OCI-LY1 (cell line): ENCODE results near the gene GLI3.

ENCODE experiments used
- H2AFZ ChIP-seq: fragments of 200-600 bp; sonication (generic), shearing (Covaris generic); 2 replicates; pipeline ENCODE4 v1.6.0; 2014; ENCODE audit warnings: antibody characterized with exemption, mild to moderate bottlenecking, low read length
- H3F3A ChIP-seq: fragments of 200-600 bp; sonication (generic), shearing (Covaris generic); 2 replicates; pipeline ENCODE4 v1.6.0; 2014; ENCODE audit warnings: mild to moderate bottlenecking, antibody characterized with exemption, low read length, moderate library complexity; ENCODE audit not compliant: insufficient read depth
- H3K27ac ChIP-seq: fragments of 200-600 bp; sonication (generic); 2 replicates; pipeline ENCODE4 v1.5.1; 2014; ENCODE audit warnings: low read length, mixed run types, mild to moderate bottlenecking, low read depth; ENCODE audit not compliant: poor library complexity, severe bottlenecking
- H3K27me3 ChIP-seq: fragments of 200-600 bp; sonication (generic); 2 replicates; pipeline ENCODE4 v1.6.0; 2014; ENCODE audit warnings: antibody characterized with exemption, mild to moderate bottlenecking, low read length, moderate library complexity; ENCODE audit not compliant: insufficient read depth
- H3K36me3 ChIP-seq: fragments of 200-600 bp; sonication (generic); 2 replicates; pipeline ENCODE4 v1.6.1; 2014; ENCODE audit warnings: mild to moderate bottlenecking, antibody characterized with exemption, low read length, moderate library complexity, mixed read lengths; ENCODE audit not compliant: insufficient read depth
- H3K4me1 ChIP-seq: fragments of 200-600 bp; sonication (generic); 2 replicates; pipeline ENCODE4 v1.5.1; 2014; ENCODE audit warnings: mild to moderate bottlenecking, low read length, moderate library complexity; ENCODE audit not compliant: insufficient read depth, severe bottlenecking
- H3K4me2 ChIP-seq: fragments of 200-600 bp; sonication (generic), shearing (Covaris generic); 2 replicates; pipeline ENCODE4 v1.6.1; 2014; ENCODE audit warnings: low read length
- H3K4me3 ChIP-seq: fragments of 200-600 bp; sonication (generic); 2 replicates; pipeline ENCODE4 v1.5.1; 2014; ENCODE audit warnings: low read length, low read depth, mild to moderate bottlenecking, mixed read lengths; ENCODE audit not compliant: poor library complexity, severe bottlenecking
- H3K79me2 ChIP-seq: fragments of 200-600 bp; shearing (Covaris generic); 2 replicates; pipeline ENCODE4 v1.6.1; 2016; ENCODE audit warnings: mixed run types, low read length, mixed read lengths; ENCODE audit not compliant: insufficient read depth
- H3K9ac ChIP-seq: fragments of 200-600 bp; sonication (generic), shearing (Covaris generic); 2 replicates; pipeline ENCODE4 v1.6.1; 2014; ENCODE audit warnings: mild to moderate bottlenecking, low read length, mixed read lengths
- H3K9me2 ChIP-seq: fragments of 200-600 bp; sonication (generic), shearing (Covaris generic); 2 replicates; pipeline ENCODE4 v1.6.1; 2014; ENCODE audit warnings: low read depth, mild to moderate bottlenecking, low read length, mixed read lengths
- H3K9me3 ChIP-seq: fragments of 200-600 bp; shearing (Covaris generic); 2 replicates; pipeline ENCODE4 v1.6.1; 2014; ENCODE audit warnings: low read length, mixed read lengths
- H4K20me1 ChIP-seq: fragments of 200-600 bp; sonication (generic), shearing (Covaris generic); 2 replicates; pipeline ENCODE4 v1.6.0; 2016; ENCODE audit warnings: mild to moderate bottlenecking, low read length; ENCODE audit not compliant: insufficient read depth
- CTCF ChIP-seq: fragments of 200-600 bp; sonication (generic), shearing (Covaris generic); IDR thresholded peaks from 2 replicates; pipeline ENCODE4 v1.5.1; 2017; ENCODE audit warnings: mild to moderate bottlenecking, antibody characterized with exemption, low read length, moderate library complexity, mixed read lengths
- EZH2 ChIP-seq: fragments of 200-600 bp; sonication (generic), shearing (Covaris generic); IDR thresholded peaks from 2 replicates; pipeline ENCODE4 v1.8.0; 2017; ENCODE audit warnings: borderline replicate concordance, mixed run types, mild to moderate bottlenecking, antibody characterized with exemption, low read length, moderate library complexity, mixed read lengths

Gene GLI3

GRCh38 chr7:42227021-42227420 is 10.0 kb downstream of the GLI3 start:
- H4K20me1 ChIP-seq: no peaks in the 10 kb centered on the region
- H3K4me2 ChIP-seq: no peak overlapping the region
- H3F3A ChIP-seq: no peaks in the 10 kb centered on the region
- no peak overlapping the region for H2AFZ ChIP-seq
- H3K4me1 ChIP-seq: no peaks in the 10 kb centered on the region
- no peaks in the 10 kb centered on the region for H3K9me2 ChIP-seq
- H3K27me3 ChIP-seq: no peaks in the 10 kb centered on the region; the same call in 1 of the 2 replicates
- no peaks in the 10 kb centered on the region for H3K9me3 ChIP-seq
- TF ChIP-seq EZH2 (no peak), CTCF (no peak)
- no peaks in the 10 kb centered on the region for H3K79me2 ChIP-seq
- H3K9ac ChIP-seq: no peak overlapping the region
- no peaks in the 10 kb centered on the region for H3K36me3 ChIP-seq
- no peak overlapping the region for H3K27ac ChIP-seq
- H3K4me3 ChIP-seq: no peak overlapping the region

GRCh38 chr7:42226354-42226941 is 10.6 kb downstream of the GLI3 start:
- H3K4me3 ChIP-seq: no peak overlapping the region
- H3K4me1 ChIP-seq: no peaks in the 10 kb centered on the region
- H3K9me2 ChIP-seq: no peaks in the 10 kb centered on the region
- H3F3A ChIP-seq: no peaks in the 10 kb centered on the region
- no peak overlapping the region for H3K27ac ChIP-seq
- H3K4me2 ChIP-seq: no peak overlapping the region
- no peaks in the 10 kb centered on the region; the same call in 1 of the 2 replicates for H3K27me3 ChIP-seq
- no peaks in the 10 kb centered on the region for H4K20me1 ChIP-seq
- H3K9me3 ChIP-seq: no peaks in the 10 kb centered on the region
- H3K79me2 ChIP-seq: no peaks in the 10 kb centered on the region
- no peak overlapping the region for H3K9ac ChIP-seq
- H2AFZ ChIP-seq: no peak overlapping the region
- TF ChIP-seq EZH2: no peak
- TF ChIP-seq CTCF: no peak
- no peaks in the 10 kb centered on the region for H3K36me3 ChIP-seq

DNA sequence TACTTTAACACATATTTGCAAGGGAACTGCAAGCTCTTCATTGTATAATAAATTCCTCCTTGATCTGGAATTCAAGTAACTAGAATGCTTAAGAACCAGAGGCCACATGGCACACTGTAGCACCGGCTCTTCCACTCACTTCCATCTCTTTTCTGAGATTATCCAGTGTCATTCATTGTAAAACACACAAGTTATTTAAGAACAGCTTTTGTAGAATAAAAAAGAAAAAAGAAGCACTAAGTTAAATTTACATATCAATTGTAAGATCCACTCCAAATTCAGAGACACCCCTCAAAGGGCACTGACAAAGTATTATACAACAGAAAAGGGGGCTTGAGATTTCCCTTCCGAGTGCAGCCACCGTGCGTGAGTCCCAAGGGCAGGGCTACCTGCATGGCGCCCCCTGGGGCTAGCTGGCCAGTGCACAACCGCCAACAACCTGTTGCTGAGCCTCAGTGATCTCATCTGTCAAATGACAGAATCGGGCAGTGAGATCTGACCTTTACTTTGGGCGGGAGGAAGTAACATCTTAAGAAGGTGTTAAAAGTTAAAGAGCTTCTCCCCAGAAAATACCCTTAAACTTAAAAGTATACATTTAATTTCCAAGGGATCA is 12.5 kb downstream of the GLI3 start:
- no peaks in the 10 kb centered on the region for H3K36me3 ChIP-seq
- no peak overlapping the region for H2AFZ ChIP-seq
- no peaks in the 10 kb centered on the region for H4K20me1 ChIP-seq
- no peaks in the 10 kb centered on the region for H3K4me1 ChIP-seq
- H3F3A ChIP-seq: no peaks in the 10 kb centered on the region
- no peak overlapping the region for H3K4me2 ChIP-seq
- H3K27ac ChIP-seq: no peak overlapping the region
- H3K79me2 ChIP-seq: no peaks in the 10 kb centered on the region
- no peak overlapping the region for H3K9ac ChIP-seq
- H3K9me3 ChIP-seq: no peaks in the 10 kb centered on the region
- H3K4me3 ChIP-seq: no peak overlapping the region
- H3K27me3 ChIP-seq: no peaks in the 10 kb centered on the region; the same call in 1 of the 2 replicates
- TF ChIP-seq CTCF (peak; percentile 22; the same call in 1 of the 2 replicates), EZH2 (no peak)
- no peaks in the 10 kb centered on the region for H3K9me2 ChIP-seq
